ENCODE measurements around the gene BDP1. TPM values are rescaled to one million over a fixed set of nuclear protein-coding genes. Genes with fewer than 3 reads are reported as not detected.
"Not testable (repeated sequence)": the region's sequence is repeated elsewhere in the genome, so short reads cannot be mapped to it uniquely, and the experiment has no call there.

Gene BDP1
- total RNA-seq, 2 donors from 2014 or later = 13.1 to 18.6 TPM

DNA sequence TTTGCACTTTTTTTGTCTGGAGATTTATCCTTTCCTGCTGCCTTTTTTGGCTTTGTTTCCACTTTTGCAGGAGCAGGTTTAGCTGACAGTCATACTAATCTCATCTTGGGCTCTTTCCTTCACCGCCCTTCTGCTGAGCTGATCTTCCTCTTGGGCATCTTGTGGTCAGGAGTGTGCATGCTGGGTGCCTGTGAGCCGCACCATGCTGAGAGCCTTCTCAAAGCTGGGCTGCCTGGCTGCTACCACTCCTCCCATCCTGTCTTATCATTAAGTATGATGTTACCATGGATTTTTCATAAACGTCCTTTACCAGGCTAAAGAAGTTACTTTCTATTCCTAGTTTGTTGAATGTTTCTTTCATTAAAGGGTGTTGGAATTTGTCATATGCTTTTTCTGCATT, 82.2 kb downstream of the BDP1 start:
- intact Hi-C loops (cut with DNase I) = no loop called here
- ATAC-seq = peak in 1 of 2 donors; percentile 19

DNA sequence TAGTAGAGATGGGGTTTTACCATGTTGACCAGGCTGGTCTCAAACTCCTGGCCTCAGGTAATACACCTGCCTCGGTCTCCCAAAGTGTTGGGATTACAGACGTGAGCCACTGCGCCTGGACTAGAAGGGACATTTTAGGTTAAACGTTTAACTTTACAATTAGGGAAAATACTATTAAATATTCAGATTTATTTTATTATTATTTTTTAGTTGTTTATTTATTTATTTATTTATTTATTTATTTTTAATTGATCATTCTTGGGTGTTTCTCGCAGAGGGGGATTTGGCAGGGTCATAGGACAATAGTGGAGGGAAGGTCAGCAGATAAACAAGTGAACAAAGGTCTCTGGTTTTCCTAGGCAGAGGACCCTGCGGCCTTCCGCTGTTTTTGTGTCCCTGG, 95.4 kb downstream of the BDP1 start:
- DNase-seq; intact Hi-C loops (cut with DNase I); ATAC-seq: not testable (repeated sequence)

More for the DNA sequence above, 82.2 kb downstream of the BDP1 start:
- no peak for DNase-seq

DNA sequence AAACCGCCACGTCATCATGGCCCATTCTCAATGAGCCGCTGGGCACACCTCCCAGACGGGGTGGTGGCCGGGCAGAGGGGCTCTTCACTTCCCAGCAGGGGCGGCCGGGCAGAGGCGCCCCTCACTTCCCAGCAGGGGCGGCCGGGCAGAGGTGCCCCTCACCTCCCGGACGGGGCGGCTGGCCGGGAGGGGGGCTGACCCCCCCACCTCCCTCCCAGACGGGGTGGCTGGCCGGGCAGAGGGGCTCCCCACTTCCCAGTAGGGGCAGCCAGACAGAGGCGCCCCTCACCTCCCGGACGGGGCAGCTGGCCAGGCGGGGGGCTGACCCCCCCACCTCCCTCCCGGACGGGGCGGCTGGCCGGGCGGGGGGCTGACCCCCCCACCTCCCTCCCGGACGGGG, 96.1 kb downstream of the BDP1 start:
- intact Hi-C loops (cut with DNase I); ATAC-seq; DNase-seq: not testable (repeated sequence)

DNA sequence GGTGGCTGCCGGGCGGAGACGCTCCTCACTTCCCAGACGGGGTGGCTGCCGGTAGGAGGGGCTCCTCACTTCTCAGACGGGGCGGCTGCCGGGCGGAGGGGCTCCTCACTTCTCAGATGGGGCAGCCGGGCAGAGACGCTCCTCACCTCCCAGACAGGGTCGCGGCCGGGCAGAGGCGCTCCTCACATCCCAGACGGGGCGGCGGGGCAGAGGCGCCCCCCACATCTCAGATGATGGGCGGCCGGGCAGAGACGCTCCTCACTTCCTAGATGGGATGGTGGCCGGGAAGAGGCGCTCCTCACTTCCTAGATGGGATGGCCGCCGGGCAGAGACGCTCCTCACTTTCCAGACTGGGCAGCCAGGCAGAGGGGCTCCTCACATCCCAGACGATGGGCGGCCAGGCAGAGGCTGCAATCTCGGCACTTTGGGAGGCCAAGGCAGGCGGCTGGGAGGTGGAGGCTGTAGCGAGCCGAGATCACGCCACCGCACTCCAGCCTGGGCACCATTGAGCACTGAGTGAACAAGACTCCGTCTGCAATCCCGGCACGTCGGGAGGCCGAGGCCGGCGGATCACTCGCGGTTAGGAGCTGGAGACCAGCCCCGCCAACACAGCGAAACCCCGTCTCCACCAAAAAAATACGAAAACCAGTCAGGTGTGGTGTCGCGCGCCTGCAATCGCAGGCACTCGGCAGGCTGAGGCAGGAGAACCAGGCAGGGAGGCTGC, 96.7 kb downstream of the BDP1 start:
- ATAC-seq; DNase-seq; intact Hi-C loops (cut with DNase I): not testable (repeated sequence)

DNA sequence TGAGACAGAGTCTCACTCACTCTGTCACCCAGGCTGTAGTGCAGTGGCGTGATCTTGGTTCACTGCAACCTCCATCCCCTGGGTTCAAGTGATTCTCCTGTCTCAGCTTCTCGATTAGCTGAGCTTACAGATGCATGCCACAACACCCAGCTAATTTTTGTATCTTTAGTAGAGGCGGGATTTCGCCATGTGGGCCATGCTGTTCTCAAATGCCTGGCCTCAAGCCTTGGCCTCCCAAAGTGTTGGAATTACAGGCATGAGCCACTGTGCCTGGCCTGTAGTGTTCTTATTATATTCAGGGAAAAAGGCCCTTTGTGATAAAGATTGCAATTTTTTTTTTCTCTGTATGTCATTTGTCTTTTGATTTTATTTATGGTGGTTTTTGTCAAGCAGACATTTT, 107.7 kb downstream of the BDP1 start:
- ATAC-seq (no peak), DNase-seq (no peak)
- intact Hi-C loops (cut with DNase I) = loop anchor here in 1 of 2 donors (10.0 kb wide), 1 partner anchor 48 kb away; no protein-coding TSS in a partner anchor

DNA sequence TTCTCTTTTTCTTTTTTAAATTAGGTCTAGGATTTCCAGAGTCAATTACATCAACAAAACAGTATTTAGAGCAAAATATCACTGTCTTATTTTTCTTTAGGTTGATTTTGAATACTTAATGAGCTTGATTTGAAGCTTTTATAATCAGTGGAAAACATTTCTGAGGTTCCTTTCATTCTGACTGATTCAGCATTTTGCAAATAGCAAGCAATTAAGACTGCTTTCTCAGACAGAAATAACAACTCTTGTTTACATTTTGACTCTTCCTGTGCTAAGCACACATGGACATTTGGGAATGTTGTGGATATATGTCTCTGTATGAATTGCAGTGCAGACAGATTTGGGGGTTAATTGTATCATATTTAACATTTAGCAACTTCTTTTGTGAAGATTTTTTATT, 109.4 kb downstream of the BDP1 start:
- intact Hi-C loops (cut with DNase I) = loop anchor here in 1 of 2 donors (10.0 kb wide), 1 partner anchor 50 kb away; no protein-coding TSS in a partner anchor

DNA sequence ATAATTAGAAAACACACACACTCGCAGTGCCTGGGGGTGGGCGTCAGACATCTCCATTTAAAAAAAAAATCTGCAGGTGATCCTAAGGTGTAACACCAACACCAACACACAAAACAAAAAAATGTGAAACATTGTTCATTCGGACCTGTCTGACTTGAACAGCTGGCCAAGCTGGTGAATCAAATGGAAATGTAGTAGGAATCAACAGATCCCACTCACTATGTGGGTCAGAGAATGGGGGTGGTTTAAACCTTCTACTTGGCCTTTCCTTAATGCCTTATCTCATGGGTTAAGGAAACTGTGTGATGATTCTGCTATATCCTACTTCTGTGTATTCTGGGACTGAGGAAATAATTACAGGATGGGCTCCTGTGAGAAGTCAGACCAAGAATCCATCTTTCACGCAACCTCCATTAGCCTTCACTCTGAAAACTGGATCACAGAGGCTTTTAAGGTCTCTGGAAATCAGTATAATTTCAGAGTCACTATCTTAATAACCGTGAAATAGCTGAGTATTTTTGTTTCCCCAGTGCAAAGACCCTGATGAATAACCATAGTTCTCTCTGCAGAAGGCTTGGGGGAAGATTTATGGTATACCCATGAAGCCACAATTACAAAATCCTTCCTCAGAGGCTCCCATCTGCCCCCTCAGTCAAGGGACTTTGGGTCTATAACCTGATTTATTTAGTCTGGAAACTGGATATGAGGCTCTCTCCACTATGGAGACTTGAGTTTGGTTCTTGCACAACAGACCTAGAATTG, 114.5 kb downstream of the BDP1 start:
- ATAC-seq (no peak), DNase-seq (no peak)
- intact Hi-C loops (cut with DNase I) = loop anchor here in 1 of 2 donors (10.0 kb wide), 1 partner anchor 55 kb away; no protein-coding TSS in a partner anchor

More for the DNA sequence above, 109.4 kb downstream of the BDP1 start:
- no peak for ATAC-seq
- DNase-seq = no peak

DNA sequence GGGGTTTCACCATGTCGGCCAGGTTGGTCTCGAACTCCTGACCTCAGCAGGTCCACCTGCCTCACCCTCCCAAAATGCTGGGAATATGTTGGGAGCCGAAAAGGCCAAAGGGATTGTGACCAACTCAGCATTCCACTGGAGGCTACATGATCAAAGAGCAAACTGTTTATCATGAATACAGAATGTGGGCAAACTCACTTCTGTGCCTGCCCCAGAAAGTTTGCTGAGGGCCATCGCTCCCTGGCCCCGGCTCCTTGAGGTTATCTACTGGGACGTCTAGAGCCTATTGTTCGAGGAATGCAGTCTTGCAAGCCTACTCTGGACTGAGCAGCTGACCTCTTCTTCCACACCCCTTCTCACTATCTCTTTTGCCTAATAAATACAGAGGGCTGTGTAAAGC, 116.4 kb downstream of the BDP1 start:
- intact Hi-C loops (cut with DNase I) = not testable (repeated sequence)

DNA sequence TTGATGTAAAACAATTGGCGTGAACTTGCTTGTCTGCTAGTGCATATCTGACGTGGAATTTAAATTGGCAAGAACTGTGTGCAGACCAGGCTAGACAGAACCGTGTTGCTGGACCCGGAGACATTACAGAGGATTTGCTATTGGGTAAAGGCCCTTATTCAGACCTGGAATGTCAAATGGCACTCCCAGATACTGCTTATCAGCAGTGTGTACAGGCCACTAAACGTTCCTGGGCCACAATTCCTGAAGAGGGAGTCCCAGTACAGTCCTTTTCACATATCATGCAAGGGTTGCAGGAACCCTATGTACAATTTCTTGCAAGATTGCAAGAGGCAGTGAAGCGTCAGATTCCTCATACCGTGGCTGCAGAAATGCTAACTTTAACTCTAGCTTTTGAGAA, 118.1 kb downstream of the BDP1 start:
- DNase-seq = no peak
- no peak for ATAC-seq
- intact Hi-C loops (cut with DNase I) = no loop called here

More for the DNA sequence above, 116.4 kb downstream of the BDP1 start:
- ATAC-seq, DNase-seq: not testable (repeated sequence)

DNA sequence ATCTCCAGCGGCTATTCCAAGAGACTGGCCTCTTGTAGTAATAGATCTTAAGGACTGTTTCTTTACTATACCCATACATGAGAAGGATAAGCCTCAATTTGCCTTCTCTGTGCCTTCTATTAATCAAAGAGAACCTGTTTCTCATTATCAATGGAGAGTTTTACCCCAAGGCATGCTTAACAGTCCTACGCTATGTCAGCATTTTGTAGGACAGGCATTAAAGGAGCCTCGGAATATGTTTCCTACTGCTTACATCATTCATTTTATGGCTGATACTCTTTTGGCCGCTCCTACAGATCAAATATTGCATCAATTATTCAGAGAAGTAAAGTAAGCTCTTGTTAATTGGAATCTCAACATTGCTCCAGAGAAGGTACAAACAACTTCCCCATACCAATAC, 120.1 kb downstream of the BDP1 start:
- DNase-seq; ATAC-seq; intact Hi-C loops (cut with DNase I): not testable (repeated sequence)

DNA sequence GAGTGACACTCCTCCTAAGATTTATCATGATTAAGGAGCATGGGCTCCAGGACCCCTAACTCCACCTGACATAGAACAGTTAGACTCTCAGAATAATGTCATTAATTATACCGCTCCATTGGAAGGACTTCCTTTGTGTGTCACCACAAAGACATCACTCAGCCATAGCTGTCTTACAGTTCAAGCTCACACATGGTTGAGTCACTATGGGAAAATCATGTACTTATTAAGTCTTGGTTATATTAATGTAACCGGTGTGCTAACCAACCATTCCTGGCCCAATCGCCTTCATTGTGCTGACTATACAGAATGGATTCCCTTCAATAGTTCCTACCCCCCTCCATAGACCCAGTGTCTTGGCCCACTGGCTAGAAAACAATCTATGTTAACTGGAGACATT, 120.8 kb downstream of the BDP1 start:
- DNase-seq (no peak), ATAC-seq (no peak)
- intact Hi-C loops (cut with DNase I) = no loop called here

DNA sequence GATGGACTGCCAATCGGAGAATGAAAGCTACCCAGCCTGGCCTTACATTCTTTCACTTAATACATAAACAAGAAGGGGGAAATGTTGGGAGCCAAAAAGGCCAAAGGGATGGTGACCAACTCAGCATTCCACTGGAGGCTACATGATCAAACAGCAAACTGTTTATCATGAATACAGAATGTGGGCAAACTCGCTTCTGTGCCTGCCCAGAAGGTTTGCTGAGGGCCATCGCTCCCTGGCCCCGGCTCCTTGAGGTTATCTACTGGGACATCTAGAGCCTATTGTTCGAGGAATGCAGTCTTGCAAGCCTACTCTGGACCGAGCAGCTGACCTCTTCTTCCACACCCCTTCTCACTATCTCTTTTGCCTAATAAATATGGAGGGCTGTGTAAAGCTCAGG, 122.4 kb downstream of the BDP1 start:
- intact Hi-C loops (cut with DNase I); DNase-seq; ATAC-seq: not testable (repeated sequence)

DNA sequence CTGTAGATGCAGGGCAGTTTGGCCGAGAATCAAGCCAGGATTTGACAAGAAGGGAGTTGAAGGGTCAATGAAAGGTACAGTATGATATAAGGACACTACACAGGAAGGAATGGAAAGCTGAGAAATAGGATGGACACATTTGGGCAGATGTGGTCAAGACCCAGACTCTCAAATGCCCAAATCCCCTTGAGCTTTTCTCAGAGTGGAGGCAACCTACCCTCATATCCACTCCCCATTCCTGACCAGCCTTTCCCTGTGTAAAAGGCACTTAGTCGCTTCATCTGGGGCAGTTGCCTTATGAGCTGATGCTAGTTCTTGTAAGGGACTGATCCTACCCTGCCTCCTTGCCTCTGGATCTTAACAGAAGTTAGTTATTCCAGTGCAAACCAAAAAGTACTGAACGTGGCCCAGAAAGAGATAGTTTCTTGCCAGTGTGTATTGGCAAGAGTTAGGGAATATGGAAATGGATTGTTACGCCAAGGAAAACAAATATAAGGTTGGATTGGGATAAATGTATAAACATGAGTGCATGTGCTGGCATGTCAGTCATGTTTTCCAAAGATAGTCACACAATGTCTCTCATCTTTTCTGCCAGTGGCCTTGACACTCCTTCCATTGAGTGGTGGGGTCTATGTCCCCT, 127.6 kb downstream of the BDP1 start:
- intact Hi-C loops (cut with DNase I) = no loop called here
- DNase-seq = no peak
- ATAC-seq = no peak

DNA sequence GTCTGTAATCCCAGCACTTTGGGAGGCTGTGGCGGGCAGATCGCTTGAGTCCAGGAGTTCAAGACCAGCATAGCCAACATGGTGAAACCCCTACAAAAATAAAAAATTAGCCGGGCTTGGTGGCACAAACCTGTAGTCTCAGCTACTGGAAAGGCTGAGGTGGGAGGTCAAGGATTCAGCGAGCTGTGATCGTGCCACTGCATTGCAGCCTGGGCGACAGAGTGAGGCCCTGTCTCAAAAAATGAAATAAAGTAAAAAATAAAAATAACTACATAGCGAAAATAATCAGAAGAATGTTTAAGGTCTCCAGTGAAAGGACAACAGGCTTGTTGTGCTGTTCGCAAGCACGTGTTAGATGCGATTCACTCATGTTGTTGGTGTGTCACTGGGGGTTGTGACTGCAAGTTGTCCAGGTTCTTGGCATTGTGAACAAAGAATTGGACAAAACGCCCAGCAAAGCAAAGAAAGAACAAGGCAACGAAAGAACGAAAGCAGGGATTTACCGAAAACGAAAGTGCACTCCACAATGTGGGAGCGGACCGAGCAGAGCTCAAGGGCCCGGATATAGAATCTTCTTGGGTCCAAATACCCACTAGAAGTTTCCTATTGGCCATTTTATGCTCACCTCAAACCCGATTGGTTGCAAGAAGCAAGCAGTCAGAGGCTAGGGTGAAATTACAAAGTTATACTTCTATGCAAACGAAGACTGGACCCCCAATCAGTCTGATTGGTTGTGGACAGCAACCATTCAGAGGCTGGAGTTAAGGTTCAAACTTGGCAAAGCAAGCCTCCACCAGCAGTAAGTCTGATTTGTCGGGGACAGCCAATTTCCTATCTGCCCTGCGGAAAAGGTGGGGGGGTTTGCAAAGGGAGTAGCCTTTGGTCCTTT, 130.8 kb downstream of the BDP1 start:
- ATAC-seq (peak in 1 of 2 donors; percentile 0), DNase-seq (no peak)
- intact Hi-C loops (cut with DNase I) = loop anchor here in 1 of 2 donors (5.0 kb wide), 1 partner anchor 171 kb away; no protein-coding TSS in a partner anchor

DNA sequence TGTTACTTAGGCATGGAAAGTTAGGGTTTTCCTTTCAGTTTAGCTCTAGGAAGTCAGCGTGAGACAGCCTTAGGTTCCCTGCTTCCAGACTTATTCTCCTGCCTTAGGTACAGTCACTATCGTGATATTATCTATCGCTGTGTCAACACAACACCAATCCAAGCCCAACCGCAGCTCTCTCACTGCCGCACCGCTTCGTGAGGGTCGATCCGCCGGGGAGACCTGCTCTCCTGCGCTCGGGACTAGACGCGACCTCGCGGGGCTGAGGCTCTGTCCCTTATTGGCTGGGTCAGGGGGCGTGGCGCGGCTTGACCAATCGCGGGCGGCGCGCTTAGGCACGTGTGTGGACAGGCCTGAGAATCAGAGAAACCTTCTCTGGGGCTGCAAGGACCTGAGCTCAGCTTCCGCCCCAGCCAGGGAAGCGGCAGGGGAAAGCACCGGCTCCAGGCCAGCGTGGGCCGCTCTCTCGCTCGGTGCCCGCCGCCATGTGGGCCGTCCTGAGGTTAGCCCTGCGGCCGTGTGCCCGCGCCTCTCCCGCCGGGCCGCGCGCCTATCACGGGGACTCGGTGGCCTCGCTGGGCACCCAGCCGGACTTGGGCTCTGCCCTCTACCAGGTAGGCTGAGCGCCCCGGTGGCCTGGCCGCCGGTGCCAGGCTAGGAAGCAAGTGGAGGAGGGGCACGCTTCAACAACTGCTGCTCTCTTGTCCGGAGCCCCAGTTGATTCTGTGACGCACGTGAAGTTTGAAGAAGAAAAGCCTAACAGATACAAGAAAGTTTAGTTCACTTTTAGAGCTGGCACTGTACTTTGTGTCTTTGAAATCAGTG, 131.7 kb downstream of the BDP1 start, which contains the start of gene MCCC2:
Gene MCCC2 (plus strand): TSS at position 400 of the 825 bp plus-strand sequence. CDS start 86 bp downstream, at position 486.
- DNase-seq (peak; percentile 99), ATAC-seq (peak; percentile 100)
- intact Hi-C loops (cut with DNase I) = loop anchor here in 1 of 2 donors (5.0 kb wide), 1 partner anchor 170 kb away; no protein-coding TSS in a partner anchor

DNA sequence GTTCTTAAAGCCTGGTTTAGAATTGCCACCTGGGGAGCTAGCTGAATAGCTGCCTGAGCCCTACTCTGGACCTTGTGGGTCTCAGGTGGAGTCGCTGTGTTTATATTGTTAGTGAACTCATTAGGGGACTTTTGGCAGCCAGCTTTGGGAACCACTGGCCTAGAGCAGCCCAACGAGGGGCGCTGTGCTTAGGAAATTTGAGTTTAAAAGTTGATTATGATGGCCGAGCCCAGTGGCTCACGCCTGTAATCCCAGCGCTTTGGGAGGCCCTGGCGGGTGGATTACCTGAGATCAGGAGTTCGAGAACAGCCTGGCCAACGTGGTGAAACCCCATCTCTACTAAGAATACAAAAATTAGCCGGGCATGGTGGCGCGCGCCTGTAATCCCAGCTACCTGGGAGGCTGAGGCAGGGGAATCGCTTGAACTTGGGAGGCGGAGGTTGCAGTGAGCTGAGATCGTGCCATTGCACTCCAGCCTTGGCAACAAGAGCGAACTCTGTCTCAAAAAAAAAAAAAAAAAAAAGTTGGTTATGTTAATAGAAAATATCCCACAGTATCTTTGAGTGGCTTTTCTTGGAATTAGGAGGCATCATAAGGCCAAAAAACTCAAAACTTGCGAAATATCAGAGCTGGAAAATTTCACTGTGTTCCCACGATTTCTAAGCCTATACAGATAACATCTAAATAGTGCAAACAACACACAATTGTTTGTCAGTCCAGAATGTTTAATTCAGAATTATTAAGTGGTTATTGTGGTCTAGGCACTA, 132.5 kb downstream of the BDP1 start:
- intact Hi-C loops (cut with DNase I) = loop anchor here in 1 of 2 donors (5.0 kb wide), 1 partner anchor 169 kb away; no protein-coding TSS in a partner anchor

DNA sequence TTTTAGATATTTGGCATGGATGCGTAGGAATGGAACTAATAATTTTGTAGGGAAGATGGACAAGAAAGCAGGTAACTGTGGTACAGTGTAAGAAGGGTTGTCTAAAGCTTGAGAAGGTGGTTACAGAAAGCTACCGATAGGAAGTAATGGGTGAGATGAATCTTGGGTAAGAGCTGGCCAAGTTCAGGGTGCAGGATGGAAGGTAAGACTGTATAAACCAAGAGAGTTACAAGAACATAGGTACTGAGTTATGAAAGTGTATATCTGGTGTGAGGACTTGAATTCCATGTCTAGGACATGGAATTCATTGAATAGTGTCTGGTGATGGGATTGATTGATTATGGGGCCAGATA, 133.1 kb downstream of the BDP1 start:
- ATAC-seq = no peak
- intact Hi-C loops (cut with DNase I) = loop anchor here in 1 of 2 donors (5.0 kb wide), 1 partner anchor 169 kb away; no protein-coding TSS in a partner anchor
- DNase-seq = no peak

More for the DNA sequence above, 132.5 kb downstream of the BDP1 start:
- no peak for DNase-seq
- ATAC-seq = peak in 1 of 2 donors; percentile 1

Data from left cardiac atrium (tissue), 4 donors.